HepG2 (cell line): ENCODE data around the gene TNFRSF11A. TPM values are rescaled to one million over a fixed set of nuclear protein-coding genes. Genes with fewer than 3 reads are reported as not detected.

Source experiments
- KIAA2018 ChIP-seq: sonication (generic); formaldehyde crosslinking; IDR thresholded peaks from 2 replicates; pipeline ENCODE4 v1.5.0; 2020; ENCODE audit warnings: mild to moderate bottlenecking, missing genetic modification reagents, borderline replicate concordance
- XRCC5 ChIP-seq: fragments of 200-400 bp; formaldehyde crosslinking; optimal IDR thresholded peaks from 2 replicates; pipeline ENCODE3; 2017; ENCODE audit warnings: mild to moderate bottlenecking, low read length
- ZBTB3 ChIP-seq: sonication (generic); formaldehyde crosslinking; IDR thresholded peaks from 2 replicates; pipeline ENCODE4 v1.4.0; 2020; ENCODE audit warnings: low read depth, mild to moderate bottlenecking, moderate library complexity, missing genetic modification reagents, borderline replicate concordance
- ZFAT ChIP-seq: sonication (generic); formaldehyde crosslinking; conservative IDR thresholded peaks from 2 replicates; pipeline ENCODE4 v1.8.1; 2023; ENCODE audit warnings: missing genetic modification reagents, inconsistent platforms
- ZMYM3 ChIP-seq: sonication (generic); formaldehyde crosslinking; IDR thresholded peaks from 2 replicates; pipeline ENCODE4 v1.5.1; 2020; ENCODE audit warnings: mild to moderate bottlenecking, missing genetic modification reagents
- ZNF441 ChIP-seq: sonication (generic); formaldehyde crosslinking; IDR thresholded peaks from 2 replicates; pipeline ENCODE4 v1.7.0; 2021; ENCODE audit warnings: missing genetic modification reagents, borderline replicate concordance
- polyA plus RNA-seq, 8 experiments: library from polyadenylated mRNA; depleted of rRNA in 3 of 8; stranded (reverse) in 7 of 8; unstranded in 1 of 8; fragments of >200 nt; fragmentation: Illumina TruSeq in 4 of 8; extraction: Trizol in 4 of 8; gene quantifications; 2 replicates each; pipeline versions ENCODE4 v1.2.1 to v1.2.3, GENCODE V29; 2011 to 2016; ENCODE audit warnings: low read depth in 4 of 8, missing spikeins in 1 of 8, mixed read lengths in 1 of 8; ENCODE audit not compliant: insufficient read depth in 1 of 8
- total RNA-seq, 5 experiments: library from RNA; depleted of rRNA; stranded (reverse); fragments of >200 nt; fragmentation: Illumina TruSeq; extraction: Trizol; gene quantifications; 2 replicates each; pipeline ENCODE4 v1.2.3, GENCODE V29; 2016; ENCODE audit warnings: low read depth in 1 of 5
- TF ChIP-seq, protein P1 (sequence below): fragments of 450-650 bp; IDR thresholded peaks from 2 replicates; pipeline ENCODE4 v1.6.1; 2017; ENCODE audit warnings: mild to moderate bottlenecking
- TF ChIP-seq, protein P2 (sequence below): sonication (generic); formaldehyde crosslinking; conservative IDR thresholded peaks from 2 replicates; pipeline ENCODE4 v1.8.0; 2022; ENCODE audit warnings: missing genetic modification reagents
- TF ChIP-seq, protein P3 (sequence below): IDR thresholded peaks from 2 replicates; pipeline ENCODE4 v1.6.1; 2016; ENCODE audit warnings: missing biosample characterization, missing genetic modification reagents, low read depth

Gene TNFRSF11A
- total and polyA plus RNA-seq, 2 of the 13 experiments (the other 11 are each of a cell fraction or from before 2014, with no cell fraction given), result 4.6 to 6.4 TPM

GRCh38 chr18:62340996-62341395 is 15.9 kb downstream of the TNFRSF11A start (continued):
- no peak for TF ChIP-seq KIAA2018
- TF ChIP-seq, protein P1, sequence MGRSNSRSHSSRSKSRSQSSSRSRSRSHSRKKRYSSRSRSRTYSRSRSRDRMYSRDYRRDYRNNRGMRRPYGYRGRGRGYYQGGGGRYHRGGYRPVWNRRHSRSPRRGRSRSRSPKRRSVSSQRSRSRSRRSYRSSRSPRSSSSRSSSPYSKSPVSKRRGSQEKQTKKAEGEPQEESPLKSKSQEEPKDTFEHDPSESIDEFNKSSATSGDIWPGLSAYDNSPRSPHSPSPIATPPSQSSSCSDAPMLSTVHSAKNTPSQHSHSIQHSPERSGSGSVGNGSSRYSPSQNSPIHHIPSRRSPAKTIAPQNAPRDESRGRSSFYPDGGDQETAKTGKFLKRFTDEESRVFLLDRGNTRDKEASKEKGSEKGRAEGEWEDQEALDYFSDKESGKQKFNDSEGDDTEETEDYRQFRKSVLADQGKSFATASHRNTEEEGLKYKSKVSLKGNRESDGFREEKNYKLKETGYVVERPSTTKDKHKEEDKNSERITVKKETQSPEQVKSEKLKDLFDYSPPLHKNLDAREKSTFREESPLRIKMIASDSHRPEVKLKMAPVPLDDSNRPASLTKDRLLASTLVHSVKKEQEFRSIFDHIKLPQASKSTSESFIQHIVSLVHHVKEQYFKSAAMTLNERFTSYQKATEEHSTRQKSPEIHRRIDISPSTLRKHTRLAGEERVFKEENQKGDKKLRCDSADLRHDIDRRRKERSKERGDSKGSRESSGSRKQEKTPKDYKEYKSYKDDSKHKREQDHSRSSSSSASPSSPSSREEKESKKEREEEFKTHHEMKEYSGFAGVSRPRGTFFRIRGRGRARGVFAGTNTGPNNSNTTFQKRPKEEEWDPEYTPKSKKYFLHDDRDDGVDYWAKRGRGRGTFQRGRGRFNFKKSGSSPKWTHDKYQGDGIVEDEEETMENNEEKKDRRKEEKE, result no peak
- no peak for TF ChIP-seq ZFAT (CRISPR knock-in tag)
- TF ChIP-seq XRCC5, result no peak
- TF ChIP-seq ZMYM3 (CRISPR knock-in tag), result no peak
- TF ChIP-seq ZBTB3 (CRISPR knock-in tag), result no peak
- TF ChIP-seq, protein P2, sequence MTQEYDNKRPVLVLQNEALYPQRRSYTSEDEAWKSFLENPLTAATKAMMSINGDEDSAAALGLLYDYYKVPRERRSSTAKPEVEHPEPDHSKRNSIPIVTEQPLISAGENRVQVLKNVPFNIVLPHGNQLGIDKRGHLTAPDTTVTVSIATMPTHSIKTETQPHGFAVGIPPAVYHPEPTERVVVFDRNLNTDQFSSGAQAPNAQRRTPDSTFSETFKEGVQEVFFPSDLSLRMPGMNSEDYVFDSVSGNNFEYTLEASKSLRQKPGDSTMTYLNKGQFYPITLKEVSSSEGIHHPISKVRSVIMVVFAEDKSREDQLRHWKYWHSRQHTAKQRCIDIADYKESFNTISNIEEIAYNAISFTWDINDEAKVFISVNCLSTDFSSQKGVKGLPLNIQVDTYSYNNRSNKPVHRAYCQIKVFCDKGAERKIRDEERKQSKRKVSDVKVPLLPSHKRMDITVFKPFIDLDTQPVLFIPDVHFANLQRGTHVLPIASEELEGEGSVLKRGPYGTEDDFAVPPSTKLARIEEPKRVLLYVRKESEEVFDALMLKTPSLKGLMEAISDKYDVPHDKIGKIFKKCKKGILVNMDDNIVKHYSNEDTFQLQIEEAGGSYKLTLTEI (CRISPR knock-in tag), result no peak
- TF ChIP-seq ZNF441, result no peak
- TF ChIP-seq, protein P3, sequence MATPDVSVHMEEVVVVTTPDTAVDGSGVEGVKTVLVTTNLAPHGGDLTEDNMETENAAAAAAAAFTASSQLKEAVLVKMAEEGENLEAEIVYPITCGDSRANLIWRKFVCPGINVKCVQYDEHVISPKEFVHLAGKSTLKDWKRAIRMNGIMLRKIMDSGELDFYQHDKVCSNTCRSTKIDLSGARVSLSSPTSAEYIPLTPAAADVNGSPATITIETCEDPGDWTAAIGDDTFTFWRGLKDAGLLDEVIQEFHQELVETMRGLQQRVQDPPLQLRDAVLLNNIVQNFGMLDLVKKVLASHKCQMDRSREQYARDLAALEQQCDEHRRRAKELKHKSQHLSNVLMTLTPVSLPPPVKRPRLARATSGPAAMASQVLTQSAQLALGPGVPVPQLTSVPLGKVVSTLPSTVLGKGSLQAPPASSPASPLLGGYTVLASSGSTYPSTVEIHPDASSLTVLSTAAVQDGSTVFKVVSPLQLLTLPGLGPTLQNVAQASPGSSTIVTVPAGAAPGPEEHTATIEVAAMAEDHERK (CRISPR knock-in tag), result no peak
